Measurements from ENCODE around the gene EDN2.

Gene EDN2

DNA sequence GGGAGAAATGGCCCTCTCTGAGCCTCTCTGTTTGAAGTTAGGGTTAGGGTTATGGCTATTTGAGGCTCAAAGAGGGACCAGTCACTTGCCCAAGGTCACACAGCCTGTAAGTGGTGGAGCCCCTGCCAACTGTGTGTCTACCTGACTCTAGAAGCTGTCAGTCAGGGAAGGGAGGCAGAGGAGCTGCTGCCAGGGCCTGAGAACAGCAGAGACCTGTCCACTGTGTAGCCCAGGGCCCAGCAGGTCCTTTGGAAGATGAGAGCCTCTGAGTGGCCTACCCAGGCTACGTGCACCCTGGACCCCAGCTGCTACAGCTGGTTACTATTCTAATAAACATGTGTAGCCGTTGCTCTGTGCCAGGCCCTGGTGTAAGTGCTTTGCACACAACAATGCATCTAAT is 15.1 kb upstream of the EDN2 start:
- H3K27ac ChIP-seq (ENCODE audit: low read depth, low read length), result no peak overlapping the region
- no peak for TF ChIP-seq EZH2phosphoT487 (IDR thresholded peaks at IDR 0.05; ENCODE audit: borderline replicate concordance, low read length)
- TF ChIP-seq, protein P1, sequence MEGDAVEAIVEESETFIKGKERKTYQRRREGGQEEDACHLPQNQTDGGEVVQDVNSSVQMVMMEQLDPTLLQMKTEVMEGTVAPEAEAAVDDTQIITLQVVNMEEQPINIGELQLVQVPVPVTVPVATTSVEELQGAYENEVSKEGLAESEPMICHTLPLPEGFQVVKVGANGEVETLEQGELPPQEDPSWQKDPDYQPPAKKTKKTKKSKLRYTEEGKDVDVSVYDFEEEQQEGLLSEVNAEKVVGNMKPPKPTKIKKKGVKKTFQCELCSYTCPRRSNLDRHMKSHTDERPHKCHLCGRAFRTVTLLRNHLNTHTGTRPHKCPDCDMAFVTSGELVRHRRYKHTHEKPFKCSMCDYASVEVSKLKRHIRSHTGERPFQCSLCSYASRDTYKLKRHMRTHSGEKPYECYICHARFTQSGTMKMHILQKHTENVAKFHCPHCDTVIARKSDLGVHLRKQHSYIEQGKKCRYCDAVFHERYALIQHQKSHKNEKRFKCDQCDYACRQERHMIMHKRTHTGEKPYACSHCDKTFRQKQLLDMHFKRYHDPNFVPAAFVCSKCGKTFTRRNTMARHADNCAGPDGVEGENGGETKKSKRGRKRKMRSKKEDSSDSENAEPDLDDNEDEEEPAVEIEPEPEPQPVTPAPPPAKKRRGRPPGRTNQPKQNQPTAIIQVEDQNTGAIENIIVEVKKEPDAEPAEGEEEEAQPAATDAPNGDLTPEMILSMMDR (IDR thresholded peaks at IDR 0.05; ENCODE audit: low read depth, low read length, poor library complexity, severe bottlenecking), result no peak
- no peaks in the 10 kb centered on the region for H3K79me2 ChIP-seq (ENCODE audit: control insufficient read depth, low read length)
- H3K27me3 ChIP-seq (ENCODE audit: control insufficient read depth, low read length), result peaks cover 5% of the 10 kb centered on the region
- no peaks in the 10 kb centered on the region for H3K9me3 ChIP-seq (ENCODE audit: control insufficient read depth, insufficient read depth, low read length)
- no peaks in the 10 kb centered on the region for H4K20me1 ChIP-seq (ENCODE audit: control insufficient read depth, insufficient read depth, low read depth, low read length)
- H3K36me3 ChIP-seq (ENCODE audit: control insufficient read depth, low read length), result no peaks in the 10 kb centered on the region
- H3K4me3 ChIP-seq (ENCODE audit: low read length), result no peak overlapping the region
- H3F3A ChIP-seq (ENCODE audit: control insufficient read depth, insufficient read depth), result no peaks in the 10 kb centered on the region
- H3K9me2 ChIP-seq (replicated peaks; ENCODE audit: control insufficient read depth, low read length), result no peaks in the 10 kb centered on the region
- no peak overlapping the region for H3K4me2 ChIP-seq (ENCODE audit: low read length)
- no peaks in the 10 kb centered on the region for H3K4me1 ChIP-seq (ENCODE audit: control insufficient read depth, low read length)

DNA sequence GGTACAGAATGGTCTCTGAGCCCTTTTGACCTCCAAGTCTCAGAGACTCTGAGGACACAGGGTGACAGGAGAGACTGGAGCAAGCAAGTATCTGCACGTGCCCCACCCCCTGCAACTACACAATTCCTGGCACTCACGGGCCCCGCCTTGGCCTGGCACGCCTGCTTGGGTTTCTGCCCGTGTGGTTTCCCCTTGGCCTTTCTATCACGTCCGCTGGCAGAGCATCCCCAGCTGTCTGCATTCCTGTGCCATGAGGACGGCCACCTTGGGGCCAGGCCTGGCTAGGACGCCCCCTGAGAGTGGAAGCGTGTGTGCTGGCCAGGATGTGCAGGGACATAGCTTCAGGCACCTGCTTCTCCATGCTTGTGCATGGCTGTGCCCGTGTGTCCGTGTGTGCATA is 14.3 kb upstream of the EDN2 start:
- no peaks in the 10 kb centered on the region for H3K9me3 ChIP-seq (ENCODE audit: control insufficient read depth, insufficient read depth, low read length)
- no peaks in the 10 kb centered on the region for H3F3A ChIP-seq (ENCODE audit: control insufficient read depth, insufficient read depth)
- H3K36me3 ChIP-seq (ENCODE audit: control insufficient read depth, low read length), result no peaks in the 10 kb centered on the region
- no peak overlapping the region for H3K4me3 ChIP-seq (ENCODE audit: low read length)
- H3K4me1 ChIP-seq (ENCODE audit: control insufficient read depth, low read length), result no peaks in the 10 kb centered on the region
- peaks cover 5% of the 10 kb centered on the region for H3K27me3 ChIP-seq (ENCODE audit: control insufficient read depth, low read length)
- no peak overlapping the region for H3K4me2 ChIP-seq (ENCODE audit: low read length)
- TF ChIP-seq EZH2phosphoT487 (IDR thresholded peaks at IDR 0.05; ENCODE audit: borderline replicate concordance, low read length), result no peak
- TF ChIP-seq, protein P1 (IDR thresholded peaks at IDR 0.05; ENCODE audit: low read depth, low read length, poor library complexity, severe bottlenecking), result no peak
- H4K20me1 ChIP-seq (ENCODE audit: control insufficient read depth, insufficient read depth, low read depth, low read length), result no peaks in the 10 kb centered on the region
- no peaks in the 10 kb centered on the region for H3K79me2 ChIP-seq (ENCODE audit: control insufficient read depth, low read length)
- no peaks in the 10 kb centered on the region for H3K9me2 ChIP-seq (replicated peaks; ENCODE audit: control insufficient read depth, low read length)
- no peak overlapping the region for H3K27ac ChIP-seq (ENCODE audit: low read depth, low read length)

DNA sequence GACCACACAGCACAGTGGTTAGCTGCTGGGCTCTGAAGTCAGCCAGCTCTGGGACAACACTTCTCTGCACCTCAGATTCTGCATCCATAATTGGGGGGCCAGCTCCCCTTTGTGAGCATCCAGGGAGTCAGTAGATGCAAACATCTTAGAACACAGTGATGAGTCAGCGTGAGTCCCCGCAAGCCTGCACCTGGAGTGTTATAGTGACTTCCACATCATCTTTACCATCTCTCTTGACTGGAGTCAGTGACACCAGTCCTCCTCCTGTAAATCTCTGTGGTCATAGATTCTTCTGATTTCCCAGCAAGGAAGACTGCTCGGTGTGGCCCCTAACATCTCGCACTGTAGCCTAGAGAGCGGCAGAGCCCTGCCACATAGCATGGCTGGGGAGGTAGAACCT is 13.9 kb upstream of the EDN2 start:
- no peak overlapping the region for H3K4me3 ChIP-seq (ENCODE audit: low read length)
- TF ChIP-seq, protein P1 (IDR thresholded peaks at IDR 0.05; ENCODE audit: low read depth, low read length, poor library complexity, severe bottlenecking), result no peak
- no peak for TF ChIP-seq EZH2phosphoT487 (IDR thresholded peaks at IDR 0.05; ENCODE audit: borderline replicate concordance, low read length)
- H3K9me3 ChIP-seq (ENCODE audit: control insufficient read depth, insufficient read depth, low read length), result no peaks in the 10 kb centered on the region
- H3K79me2 ChIP-seq (ENCODE audit: control insufficient read depth, low read length), result no peaks in the 10 kb centered on the region
- H3K27me3 ChIP-seq (ENCODE audit: control insufficient read depth, low read length), result peaks cover 5% of the 10 kb centered on the region
- H3K9me2 ChIP-seq (replicated peaks; ENCODE audit: control insufficient read depth, low read length), result no peaks in the 10 kb centered on the region
- H4K20me1 ChIP-seq (ENCODE audit: control insufficient read depth, insufficient read depth, low read depth, low read length), result no peaks in the 10 kb centered on the region
- no peak overlapping the region for H3K27ac ChIP-seq (ENCODE audit: low read depth, low read length)
- no peak overlapping the region for H3K4me2 ChIP-seq (ENCODE audit: low read length)
- no peaks in the 10 kb centered on the region for H3K36me3 ChIP-seq (ENCODE audit: control insufficient read depth, low read length)
- H3F3A ChIP-seq (ENCODE audit: control insufficient read depth, insufficient read depth), result no peaks in the 10 kb centered on the region
- H3K4me1 ChIP-seq (ENCODE audit: control insufficient read depth, low read length), result no peaks in the 10 kb centered on the region

Data from DOHH2 (cell line).